NCI-H526 treated with DMSO at 0.1 percent for 48 hours (cell line): Measurements from ENCODE around the gene TOX4.
"Not testable (repeated sequence)": the region's sequence is repeated elsewhere in the genome, so short reads cannot be mapped to it uniquely, and the experiment has no call there.

Source experiments
- DNase-seq: peaks from one replicate; lab custom pipeline; 2025; lab: John Stamatoyannopoulos, UW

Gene TOX4

DNA sequence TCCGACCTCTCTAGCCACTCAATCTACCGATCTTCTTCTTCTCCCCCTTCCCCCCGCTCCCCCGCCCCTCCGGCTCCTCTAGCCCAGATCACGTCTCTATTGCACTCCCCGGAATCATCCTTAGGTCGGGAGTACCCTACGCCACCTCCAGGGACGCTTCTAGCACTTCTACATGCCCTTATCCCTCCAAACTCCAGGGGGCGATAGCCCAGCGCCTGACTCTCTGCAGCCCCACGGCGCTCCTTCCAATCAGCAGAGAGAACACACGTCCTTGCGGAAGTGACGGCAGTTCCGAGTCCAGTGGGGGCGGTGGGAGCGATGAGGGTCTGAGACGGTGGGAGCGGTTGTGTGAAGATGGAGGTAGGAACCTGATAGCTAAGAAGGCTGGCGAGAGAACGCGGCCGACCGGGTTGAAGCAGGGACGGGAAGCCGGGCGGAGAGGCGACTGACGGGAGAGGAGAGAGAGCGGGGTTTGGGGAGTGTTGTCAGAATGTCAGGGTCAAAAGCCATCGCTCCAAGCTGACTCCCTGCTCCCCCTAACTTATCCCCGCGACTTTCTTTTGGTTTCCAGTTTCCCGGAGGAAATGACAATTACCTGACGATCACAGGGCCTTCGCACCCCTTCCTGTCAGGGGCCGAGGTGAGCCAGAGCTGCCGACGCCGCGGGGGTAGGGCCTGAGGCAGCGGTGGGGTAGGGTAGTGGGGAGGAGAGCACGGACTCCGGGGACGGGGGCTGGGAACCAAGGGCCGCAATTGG lies at the start of gene TOX4, which contains the start of gene RAB2B:
Gene TOX4, plus strand, starts transcription at position 271 of the 757 bp plus-strand sequence. Its CDS starts 84 bp downstream, at position 355.
Gene RAB2B, minus strand, starts transcription at position 35 of the 757 bp plus-strand sequence. CDS start 87 bp downstream, outside the sequence.
- DNase-seq, result peak; percentile 98

DNA sequence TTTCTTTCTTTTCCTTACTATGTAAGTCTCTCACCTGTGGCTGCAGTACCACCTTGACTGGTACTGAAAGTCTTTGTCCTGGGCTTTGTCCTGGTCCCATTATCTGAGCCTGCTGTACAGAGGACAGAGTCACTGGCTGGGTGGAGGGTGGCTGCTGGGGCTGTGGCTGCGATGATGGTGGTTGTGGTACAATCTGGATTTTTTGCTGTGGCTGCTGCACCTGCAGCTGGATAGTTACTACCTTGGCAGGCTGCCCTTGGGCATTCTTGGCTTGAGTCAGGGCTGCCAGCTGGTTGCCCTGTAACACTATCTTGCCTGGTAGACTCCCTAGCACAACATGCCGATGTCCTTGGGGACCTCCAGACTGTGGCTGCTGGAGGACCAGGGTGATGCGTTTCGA lies 48.1 kb upstream of the TOX4 start:
- DNase-seq, result no peak

DNA sequence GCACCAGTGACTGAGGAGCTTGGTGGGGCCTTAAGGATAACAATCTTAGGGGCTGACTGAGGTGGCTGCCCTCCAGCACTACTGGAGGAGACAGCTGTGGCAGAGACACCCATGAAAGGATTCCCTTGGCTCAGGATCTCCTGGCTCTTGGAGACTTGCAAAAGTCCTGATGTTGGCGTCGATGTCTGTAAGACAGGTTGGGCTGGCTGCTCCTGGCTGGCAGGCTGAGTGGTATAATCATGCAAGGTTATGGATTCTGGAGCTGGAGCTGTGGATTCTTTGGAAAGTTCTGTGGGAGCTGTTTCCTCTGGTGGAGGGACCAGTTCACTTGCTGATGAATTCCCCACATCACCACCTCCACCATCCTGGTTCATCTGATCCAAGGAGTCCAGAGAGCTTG lies 45.9 kb upstream of the TOX4 start:
- no peak for DNase-seq

DNA sequence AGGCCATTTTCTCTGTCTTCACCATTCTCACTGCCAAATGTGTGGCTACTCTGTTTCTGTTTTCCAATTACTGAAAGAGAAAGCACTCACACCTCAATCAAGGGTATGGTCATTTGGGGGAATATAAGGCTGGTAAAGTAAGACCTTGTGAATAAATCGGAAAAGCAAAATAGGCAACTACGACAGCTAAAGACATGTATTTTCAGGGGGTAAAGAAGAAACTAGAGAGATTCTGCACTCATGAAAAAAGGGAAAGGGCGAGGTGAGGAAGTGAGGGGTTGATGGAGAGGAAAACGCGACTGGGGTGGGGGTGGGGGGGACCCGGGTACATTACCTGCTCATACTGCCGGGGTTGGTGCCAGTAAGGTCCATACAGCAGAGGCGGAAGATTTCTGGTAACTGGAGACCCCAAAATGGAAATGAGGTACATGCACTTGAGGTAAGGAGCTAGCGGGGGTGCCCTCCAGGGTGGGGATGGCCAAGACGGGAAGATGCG lies 40.4 kb upstream of the TOX4 start:
- no peak for DNase-seq

DNA sequence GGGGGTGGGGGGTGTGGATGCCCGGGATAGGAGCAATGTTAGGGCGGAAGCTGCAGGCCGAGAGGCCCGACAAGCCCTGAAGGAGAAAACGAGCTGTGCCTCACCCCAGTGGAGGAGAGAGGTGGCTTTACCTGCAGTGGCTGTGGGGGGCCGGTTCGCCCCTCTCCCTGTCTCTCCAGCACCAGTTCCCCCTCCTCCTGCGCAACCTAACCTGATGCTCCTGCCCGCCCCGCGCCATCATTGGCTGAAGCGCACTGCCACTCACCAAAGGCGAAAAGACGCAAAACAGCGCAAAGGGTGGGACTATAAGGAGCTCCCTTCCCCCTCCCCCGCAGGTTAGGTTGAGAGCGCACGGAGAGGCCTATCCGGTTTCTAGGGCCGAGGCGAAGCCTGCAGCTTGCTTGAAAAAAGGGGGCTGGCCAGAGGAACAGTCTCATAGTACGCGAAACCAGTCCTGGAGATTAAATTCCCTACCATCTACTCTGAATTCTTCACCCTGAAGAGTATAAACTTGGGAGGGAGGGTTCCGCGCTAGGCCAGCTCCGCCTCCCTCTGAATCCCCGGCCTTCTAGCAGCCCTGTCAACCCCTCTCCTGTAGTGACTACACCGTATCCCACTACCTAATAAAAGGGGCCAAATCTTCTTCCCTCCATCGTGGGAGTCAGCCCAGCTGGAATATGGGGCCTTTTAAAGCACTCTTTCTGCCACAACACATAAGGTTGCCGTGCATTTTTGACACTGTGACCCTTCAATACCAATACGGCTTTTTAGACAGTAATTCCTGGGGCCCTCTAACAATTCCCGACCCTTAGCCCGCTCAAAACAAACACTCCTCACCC lies 39.7 kb upstream of the TOX4 start:
- DNase-seq, result peak; percentile 96

DNA sequence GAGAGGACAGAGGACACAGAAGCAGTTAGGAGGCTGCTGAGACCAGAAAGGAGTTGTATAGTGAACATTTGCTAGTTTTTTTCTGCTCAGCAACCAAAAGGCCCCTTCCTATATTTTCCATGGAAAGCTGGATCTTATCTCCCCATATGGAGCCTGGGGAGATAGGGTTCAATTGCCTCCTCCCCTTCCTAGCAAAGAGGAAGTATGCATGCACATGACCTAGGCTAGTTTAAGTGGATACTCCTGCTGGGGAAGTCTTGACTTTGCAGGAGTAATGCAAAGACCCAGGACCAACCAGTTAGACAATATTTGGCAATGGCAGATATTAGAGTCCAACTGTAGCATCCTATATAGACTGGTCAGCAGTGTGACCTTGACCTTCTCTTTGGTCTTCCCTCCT lies 36.1 kb upstream of the TOX4 start:
- DNase-seq, result no peak

DNA sequence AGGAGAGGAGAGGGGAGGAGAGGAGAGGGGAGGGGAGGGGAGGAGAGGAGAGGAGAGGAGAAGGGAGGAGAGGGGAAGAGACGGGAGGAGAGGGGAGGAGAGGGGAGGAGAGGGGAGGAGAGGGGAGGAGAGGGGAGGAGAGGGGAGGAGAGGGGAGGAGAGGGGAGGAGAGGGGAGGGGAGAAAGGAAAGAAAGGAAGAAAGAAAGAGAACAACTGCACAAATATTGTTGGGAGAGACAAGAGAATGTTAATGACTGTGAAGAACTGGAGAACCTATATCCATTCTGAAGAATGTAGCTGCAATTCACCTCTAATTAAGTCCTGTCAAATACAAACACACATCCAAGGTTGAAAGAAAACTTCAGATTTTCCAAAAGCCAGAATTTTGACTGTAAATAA lies 34.3 kb upstream of the TOX4 start:
- DNase-seq, result not testable (repeated sequence)

DNA sequence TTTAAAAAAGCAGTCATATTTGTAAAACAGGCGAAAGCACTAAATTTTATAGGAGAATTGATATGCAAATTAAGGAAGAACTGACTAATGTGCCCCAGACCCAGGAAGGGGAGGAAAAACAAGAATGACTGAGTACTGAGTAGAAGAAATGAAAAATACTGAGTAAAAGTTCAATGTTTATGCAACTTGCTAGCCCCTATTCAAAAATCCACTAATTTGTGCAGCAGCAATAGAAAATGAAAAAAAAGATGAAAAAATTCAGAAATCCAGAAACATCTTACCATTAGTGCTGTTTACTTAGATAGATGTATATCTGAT lies 27.1 kb upstream of the TOX4 start:
- DNase-seq, result no peak

DNA sequence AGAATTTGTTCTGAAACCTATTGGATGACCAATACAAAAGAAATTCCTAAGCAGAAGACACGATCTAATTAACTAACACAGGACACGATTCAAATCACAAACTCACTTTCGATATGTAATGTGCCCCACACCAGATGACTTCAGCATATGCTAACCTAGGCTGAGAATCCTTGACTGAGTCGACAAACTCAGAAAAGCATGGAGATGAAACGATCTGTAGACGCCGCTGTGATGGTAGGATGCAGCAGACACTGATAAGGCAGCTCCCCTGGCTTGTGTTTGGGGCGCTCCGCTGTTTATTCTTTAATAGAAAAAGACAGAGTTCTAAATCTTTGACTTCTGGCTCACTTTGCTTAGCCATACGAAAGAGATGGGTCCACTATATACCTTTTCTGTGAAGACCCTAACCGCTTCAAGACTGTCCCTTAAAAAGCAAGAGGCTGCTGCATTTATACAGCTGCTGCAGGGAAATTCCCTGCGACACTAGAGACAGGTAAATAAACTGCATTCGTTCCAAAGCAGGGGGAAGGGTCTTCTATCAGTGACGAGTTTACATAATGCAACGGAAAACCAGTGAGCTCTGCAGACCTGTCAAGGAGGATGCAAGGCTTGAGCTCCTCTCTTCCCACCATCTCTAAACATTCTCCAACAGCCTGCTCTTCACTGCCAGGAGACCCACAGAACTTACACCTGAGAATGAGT lies 22.0 kb upstream of the TOX4 start:
- peak; percentile 5 for DNase-seq

DNA sequence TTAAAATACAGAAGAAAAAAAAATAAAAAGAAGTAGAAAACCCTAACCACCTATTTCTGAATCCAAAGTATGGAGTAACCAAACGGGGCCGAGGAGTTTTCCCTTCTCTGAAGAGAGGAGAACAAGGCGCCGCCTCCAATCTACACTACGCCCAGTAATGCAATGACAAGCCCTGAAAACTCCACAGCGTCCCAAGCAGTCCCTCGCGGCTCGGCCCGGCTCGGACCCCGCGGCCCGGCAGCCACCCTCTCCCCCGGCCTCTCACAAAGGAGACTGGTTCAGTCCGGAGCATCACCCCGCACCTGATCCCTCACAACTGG lies 21.4 kb upstream of the TOX4 start:
- no peak for DNase-seq

DNA sequence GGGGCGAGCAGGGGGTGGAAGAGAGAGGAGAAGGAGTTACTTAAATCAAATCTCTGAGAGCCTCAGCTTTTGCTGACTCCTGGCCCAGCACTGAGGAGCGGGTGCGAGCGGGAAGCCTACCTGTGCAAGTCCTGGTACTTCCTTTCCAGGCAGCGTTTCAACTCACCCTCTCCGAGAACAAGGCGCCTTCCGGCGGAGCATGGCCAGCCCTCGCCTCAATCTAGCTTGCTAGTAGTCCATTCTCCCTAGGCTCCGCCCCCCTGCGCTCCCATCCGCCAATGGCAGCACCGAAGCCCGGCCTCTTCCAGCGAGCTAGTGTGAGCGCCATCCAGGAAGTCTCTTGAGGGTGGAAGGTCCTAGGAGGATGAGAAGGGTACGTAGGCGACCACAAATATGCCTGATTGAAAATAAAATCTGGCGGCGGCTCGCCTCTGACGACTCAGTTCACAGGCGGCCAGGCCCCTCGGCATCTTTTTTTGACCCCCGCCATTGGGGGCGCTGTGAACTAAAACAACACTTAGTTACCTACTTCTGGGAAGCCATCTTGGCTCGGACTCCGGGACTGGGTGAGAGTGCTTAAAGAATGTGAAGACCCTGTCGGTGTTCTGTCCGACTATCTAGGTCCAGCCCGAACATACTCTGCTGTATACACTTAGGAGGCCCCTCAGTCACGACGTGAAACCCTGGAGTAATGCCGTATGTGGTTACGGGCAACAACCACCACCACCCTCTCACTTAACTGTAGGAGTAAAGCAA lies 20.9 kb upstream of the TOX4 start, which contains the start of gene CHD8:
Gene CHD8, minus strand, starts transcription at position 212 of the 756 bp plus-strand sequence. CDS start 24,480 bp downstream, outside the sequence.
- DNase-seq, result peak; percentile 99

DNA sequence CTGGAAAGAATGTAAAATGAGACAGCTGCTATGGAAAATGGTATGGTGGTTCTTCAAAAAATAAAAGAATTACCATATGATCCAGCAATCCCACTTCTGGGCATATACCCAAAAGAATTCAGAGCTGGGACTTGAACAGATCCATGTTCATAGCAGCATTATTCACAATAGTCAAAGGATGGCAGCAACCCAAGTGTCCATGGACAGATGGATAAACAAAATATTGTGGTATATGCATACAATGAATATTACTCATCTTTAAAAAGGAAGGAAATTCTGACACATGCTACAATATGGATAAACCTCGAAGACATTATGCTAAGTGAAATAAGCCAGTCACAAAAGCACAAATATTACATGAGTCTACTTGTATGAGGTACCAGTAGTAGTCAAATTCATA lies 9.4 kb upstream of the TOX4 start:
- no peak for DNase-seq

DNA sequence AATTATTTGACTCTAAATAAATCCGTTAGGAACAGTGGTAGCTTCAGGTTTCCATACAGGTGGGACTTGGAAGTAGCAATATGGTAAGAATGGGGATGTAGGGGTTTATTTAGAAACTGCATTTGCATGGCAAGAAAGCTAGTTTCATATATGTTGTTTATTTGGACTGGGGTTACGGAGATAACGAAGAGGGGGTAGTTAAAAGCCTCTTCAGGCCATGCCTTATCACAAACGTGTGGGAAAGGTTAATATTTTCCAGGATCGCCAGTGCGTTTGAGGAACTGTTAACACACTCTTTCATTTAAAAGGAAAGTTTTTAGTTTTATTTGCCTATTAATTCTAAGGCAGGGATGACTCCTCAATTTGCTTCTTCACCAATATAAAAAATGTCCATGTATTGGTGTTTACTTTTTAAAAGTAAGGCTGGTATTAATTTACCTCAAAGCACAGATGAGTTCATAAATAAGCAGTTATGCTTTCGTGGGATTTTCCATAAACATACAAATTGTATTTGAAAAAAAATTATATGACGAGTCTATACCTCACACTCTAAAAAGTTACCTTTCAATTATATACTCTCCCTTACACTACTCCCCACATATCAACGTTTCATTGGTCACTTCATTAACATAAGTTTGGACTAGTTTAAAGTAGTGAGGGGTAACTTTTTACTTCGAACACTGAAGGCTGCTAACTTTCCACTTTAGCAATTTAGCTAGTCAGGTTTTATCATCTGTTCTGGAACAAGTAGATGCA lies 1.1 kb upstream of the TOX4 start:
- no peak for DNase-seq

DNA sequence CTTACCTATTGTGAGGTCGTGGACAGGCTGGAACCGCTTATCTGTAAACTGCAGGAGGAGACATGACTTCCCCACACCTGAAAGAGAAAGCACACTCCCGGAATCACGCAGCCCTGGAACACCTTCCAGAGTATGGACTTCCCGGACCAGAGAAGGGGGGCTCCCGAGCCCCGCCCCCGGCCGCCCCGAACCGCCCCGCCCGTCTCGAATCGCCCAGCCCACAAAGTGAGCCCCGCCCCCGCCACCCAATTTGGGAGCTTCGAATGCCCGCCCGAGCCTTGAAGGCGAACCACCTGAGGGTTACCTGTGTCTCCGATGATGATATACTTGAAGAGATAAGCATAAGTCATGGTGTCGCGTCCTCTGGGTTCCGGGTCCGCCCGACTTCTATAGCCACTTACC lies 471 bp upstream of the TOX4 start:
- DNase-seq, result peak; percentile 84

DNA sequence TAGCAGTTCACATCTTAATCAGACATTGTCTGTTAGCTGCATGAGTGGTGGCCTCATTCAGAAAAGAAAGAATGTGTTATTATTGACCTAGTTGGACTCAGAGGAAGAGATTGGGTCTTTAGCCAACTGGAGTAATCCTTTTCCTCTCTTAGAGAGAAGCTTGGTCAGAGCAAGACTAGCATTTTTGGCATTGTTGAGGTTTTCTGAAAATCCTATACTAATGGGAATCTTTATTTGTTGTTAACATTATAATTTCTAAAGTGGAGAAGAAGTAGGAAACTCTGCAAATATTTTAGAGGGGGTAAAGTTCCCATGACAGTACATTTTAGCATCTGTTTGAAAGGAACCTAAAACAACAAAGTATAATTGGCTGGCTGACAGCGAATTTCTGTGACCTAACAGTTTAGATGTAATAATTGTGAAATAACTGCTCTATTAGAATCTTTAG lies 9.7 kb downstream of the TOX4 start:
- no peak for DNase-seq

DNA sequence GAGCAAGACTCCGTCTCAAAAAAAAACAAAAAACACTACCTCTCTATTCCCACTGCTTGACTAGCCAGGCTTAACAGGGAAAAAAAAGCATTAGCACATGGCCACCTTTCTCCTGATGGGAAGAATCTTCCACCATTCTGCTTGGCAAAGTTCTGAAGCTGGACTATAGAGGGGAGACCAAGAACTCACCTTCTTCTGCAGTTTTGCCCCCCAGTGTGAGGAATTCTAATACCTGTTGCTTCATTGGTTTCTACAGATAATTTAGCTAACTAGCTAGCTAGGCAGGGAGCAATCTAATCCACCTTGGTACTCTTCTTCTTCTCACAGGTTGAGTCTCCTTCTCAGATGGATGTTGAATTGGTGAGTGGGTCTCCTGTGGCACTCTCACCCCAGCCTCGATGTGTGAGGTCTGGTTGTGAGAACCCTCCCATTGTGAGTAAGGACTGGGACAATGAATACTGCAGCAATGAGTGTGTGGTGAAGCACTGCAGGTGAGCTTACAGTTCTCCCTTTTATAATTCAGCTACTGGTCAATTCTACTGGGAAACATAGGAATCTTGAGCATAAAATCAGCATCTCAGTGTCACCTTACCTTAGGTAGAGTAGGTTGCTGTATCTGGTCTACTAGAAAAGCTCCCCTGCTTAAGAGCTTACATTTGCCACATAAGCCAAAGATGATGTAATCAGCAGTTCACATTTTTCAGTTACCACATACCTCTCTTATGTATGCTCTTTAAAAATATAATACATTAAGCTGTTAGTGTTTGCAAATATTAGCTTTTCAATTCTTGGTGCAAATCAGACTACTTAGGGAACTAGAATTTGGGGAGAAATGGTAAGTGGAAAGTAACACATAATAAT lies 18.1 kb downstream of the TOX4 start:
- DNase-seq, result no peak

DNA sequence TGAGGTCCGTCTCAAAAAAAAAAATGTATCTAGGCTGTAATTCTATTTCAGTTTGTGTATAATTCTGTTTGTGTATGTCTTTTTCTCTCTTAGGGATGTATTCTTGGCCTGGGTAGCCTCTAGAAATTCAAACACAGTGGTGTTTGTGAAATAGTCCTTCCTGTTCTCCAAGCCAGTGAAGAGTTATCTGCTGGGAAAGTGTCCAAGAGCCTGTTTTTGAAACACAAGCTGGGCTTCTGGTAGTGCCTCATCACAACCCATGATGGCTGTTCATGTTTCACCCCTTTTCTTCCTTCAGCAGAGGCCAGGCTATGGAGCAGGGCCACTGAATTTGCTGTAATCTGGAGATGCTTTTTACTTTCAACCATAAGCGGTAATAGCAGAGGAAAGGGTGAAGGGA lies 19.5 kb downstream of the TOX4 start:
- DNase-seq, result no peak

DNA sequence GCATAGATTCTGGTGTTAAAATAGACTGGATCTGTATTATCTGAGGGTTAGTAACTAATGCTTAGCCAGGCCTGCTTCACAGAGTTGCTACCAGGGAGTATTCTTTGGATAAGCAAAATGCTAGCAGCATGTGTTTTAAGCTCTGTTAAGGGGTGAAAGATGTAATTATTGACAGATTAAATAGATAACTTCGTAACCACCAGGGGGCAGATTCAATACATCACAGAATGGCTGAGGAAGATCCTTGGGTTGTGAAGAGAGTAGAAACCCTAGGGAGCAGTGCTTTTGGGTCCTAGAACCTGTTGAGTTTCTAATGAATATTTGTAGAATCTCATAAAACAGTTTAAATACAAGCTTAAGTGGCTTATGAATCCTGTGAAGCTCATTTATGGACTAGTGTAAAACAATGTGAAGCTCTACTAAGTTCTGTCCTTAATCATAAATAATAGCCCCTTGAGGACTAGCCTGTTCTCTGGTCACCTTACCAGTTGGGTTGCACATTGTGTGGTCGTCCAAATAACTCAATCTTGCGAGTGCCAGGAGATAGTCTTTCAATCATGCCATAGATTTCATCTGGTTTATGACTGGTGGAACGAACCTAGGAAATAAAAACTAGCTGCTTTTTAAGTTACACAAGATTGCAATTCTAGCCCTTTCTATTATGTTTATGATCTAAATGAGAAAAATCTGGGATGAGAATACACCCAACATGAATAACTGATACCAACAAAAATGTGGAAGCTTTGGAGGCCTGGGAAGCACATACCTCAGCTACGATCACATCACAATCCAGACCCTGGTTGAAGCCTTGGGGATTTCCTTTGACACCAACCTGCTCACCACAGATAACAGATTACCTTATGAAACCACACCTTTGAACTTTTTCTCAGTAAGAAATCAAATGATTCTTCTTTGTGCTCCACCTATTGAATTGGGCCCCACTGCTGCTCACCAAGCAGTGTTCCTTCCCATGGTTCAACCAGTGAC lies 21.8 kb downstream of the TOX4 start:
- DNase-seq, result peak; percentile 15

DNA sequence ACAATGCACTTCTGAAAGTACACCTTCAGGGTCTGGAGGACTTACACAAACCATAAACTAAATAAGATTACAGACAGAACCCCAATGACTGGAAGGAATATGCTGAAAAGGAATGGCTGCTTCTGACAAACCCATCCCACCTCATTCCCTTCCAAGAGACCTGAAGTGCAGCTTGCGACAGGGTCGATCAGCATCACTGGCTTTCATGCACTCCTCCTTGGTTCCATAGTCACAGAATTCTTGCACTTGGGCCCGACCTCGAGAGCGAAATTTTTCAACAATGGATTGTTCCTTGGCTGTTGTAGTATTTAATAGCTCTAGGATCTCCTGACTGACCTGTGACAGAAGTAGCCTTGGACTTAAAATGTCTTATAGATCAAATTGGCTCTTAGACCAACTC lies 24.6 kb downstream of the TOX4 start:
- DNase-seq, result no peak
